GM19468 (cell line): ENCODE data around the gene TEX26.

ENCODE experiments used
- ATAC-seq: cut with Tn5 transposase; IDR thresholded peaks from one replicate; pipeline ENCODE4 v1.9.1; 2021; ENCODE audit warnings: mild to moderate bottlenecking, moderate library complexity, moderate number of reproducible peaks; ENCODE audit not compliant: unreplicated experiment; ENCODE audit errors: extremely low read depth

Gene TEX26

DNA sequence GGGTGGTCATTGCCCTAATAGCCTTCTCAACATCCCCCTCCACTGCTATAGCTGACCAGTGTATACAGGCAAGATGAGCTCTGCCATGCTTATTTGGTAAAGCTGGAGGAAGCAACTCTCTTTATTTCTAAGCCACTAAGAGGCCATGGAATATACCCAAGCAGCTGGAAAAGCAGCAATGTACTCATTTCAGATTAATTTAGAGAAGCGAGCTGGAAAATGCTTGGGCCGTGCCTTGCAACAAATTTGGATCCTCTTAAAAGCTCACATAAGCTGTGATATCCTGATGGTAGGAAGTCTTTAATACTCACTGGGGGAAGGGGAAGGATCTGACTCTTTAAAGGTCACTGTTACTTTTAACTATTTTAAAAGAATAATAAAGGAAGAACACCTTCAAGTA, 77.8 kb downstream of the TEX26 start:
- ATAC-seq: no peak

DNA sequence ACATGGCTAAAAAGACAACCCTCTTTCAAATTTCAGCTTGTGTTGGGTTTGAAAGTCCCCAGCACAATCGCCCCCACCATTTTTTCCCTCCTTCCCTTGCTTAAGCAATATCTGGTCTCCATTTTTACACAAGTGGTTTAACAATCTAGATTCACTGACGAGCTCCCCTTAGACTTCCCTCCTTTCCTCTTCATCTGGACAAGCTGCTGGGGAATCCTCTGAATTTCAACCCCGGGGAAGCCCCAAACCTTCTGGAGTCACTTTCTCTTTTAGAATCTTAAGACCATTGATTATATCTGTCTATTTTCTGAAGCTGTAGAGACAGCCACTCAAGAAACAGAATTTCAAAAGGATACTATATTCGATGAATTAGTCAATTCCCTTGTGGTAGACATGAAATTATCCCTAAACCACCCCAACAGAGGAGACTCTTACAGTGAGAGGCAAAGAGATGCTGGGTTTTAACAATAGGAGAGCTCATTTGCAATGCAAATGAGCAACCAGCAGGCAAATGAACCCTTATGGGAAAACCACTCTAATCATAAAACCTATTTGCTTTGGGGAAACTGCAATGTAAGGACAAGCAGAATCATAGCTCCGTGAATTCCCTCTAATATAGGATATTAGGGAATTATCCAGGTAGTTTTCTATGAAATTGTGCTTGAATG, 78.9 kb downstream of the TEX26 start:
- no peak for ATAC-seq

DNA sequence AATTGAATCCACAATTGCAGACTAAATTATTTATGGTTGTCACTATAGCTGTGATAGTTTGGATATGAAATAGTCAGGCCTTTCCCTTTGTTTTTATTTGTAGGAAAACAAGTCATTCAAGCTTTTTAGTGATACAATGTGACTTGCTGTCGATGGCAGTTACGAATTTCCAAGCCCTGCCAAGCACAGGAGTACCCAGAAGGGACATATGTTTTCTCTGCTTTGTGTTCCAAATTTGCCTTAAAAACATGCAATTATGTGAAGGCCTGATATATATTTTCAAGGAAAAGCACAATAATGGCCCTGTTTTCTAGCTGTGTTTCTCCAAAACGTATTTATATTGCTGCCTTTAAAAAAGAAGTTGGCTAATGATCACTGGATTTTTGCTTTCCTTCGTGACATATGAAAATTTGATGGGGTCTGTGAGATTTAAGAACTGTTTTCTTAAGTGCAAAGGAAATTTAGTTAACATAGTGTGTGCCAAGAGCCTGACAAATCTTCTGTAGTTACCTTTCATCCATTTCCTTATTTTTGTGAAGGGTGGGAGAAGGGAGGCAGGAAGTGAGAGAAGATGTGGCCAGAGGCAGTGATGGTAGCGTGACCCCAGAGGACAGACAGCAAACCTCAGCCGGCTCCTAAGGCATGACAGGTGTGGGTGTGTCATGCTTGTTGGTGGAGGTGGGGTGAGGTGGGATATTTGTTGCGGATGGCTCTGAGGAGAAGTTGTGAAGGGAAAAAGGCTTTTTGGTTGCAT, 79.6 kb downstream of the TEX26 start:
- peak; percentile 25 for ATAC-seq

DNA sequence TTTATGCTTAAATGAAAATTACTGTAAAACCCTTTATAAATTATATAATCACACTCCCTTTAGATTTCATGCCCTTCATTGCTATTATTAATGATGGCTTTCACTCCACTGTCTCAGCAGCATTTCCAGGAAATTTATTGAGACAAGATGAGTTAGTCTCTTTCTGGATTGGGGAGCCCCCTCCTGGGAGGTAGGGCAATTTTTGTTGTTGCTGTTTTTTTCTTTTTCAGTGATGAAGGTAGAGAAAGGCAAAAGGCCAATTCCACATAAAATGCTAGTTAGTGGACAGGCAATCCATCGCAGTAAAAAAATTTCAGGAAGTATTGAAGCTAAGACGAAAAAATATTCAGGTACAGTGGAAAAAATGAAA, 80.2 kb downstream of the TEX26 start:
- no peak for ATAC-seq

DNA sequence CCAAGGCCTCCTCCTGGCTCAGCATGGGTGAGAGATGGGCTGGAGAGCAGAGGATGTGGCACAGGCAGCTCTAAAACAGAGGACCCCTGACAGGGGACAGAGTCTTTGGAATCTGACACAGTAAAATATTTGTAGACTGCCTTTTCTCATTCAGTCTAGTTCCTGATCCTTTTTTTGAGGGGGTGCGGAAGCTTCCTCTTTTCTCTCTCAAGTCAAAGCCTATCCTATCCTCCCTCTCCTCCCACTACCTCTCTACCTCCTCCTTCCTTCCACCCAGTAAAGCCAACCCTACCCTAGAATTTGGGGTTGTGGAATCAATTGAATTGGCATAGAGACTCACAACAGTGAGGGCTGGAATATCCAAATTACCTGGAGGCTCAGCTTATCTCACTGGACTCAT, 82.0 kb downstream of the TEX26 start:
- ATAC-seq: no peak

DNA sequence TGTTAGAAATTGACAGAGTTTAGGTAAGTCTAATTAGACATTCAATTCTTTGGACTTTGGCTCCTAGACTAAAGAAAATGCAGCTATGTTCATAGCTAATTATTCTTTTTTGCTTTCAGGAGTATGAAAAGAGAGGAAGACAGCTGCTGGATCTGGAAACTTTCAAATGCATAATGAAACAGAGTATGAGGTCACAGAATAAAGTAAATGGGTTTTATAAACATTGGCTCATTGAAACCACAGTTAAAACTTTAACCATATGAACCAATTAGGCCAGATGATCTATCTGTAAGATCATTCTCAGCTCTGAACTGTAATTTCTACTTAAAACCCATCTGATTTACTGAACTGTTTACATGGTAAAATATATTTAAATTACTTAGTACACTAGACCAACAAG, 82.7 kb downstream of the TEX26 start:
- no peak for ATAC-seq

DNA sequence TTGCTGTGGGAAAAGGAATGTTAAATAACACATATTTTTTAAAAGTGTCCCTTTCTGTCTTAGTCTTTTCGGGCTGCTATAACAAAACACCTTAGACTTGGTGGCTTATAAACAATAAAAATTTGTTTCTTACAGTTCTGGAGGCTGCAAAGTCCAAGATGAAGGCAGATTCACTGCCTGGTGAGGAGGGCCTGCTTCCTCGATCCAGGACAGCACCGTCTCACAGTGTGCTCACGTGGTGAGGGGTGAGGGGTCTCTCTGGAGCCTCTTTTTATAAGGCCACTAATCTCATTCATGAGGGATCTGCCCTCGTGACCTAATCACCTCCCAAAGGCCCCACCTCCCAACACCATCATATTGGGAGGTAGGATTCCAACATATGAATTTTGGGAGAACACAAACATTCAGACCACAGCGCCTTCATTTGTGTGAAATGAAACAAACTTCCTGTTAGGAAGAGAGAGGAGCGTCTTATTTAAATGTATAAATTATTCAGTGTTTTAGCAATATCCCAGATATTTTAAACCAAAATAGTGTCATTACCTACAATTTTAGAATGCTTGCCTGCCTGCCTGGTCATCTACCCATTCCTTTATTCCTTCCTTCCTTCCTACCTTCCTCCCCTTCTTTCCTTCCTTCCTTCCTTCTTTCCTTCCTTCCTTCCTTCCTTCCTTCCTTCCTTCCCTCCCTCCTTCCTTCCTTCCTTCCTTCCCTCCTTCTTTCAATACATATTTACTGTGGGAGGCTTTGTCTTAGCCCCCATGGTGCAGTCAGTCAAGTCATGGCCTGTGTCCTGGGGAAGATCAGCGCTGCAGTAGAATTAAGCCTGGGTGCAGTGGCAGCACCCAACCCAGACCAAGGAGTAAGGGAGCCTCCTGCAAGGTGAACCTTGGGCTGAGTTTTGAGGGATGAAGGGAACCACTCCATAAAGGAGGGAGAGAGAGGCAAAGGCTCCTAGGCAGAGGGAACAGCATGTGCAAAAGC, 84.2 kb downstream of the TEX26 start:
- no peak for ATAC-seq

DNA sequence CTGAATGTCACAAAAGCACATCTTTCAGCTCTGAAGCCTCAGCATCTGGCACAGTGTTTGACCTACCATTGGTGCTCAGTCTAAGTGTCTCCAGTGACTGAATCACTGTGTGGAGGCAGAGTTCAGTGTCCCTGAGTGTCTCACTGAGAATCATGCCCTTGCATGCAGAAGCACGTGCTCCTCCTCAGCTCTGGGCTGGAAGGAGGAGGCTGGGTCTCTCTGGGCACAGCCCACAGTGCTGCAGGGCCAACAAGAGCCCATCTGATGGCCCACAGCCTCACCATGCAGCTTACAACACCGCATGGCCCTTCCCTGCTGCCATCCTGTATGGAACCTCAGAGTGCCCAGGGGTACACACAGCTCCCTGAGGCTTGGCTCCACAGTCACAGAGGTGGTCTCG, 86.1 kb downstream of the TEX26 start:
- no peak for ATAC-seq

DNA sequence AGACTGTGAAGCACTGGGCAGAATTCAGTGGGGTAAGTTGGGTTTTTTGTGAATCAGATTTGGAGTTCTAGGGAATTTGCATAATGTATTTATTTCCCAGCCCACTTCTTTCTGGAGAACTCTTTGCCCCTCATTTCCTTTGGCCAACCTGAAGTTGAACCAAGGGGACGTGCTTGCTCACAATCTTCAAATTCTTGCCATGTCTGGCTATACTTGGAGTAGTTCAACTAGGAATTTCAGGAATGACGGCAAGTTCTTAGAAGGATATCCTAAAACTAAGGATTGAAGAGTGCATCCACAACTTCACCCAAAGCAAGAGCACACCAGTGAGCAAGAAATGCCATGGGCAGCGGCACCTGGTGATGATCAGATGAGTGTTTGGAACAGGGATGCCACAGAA, 88.5 kb downstream of the TEX26 start:
- no peak for ATAC-seq

DNA sequence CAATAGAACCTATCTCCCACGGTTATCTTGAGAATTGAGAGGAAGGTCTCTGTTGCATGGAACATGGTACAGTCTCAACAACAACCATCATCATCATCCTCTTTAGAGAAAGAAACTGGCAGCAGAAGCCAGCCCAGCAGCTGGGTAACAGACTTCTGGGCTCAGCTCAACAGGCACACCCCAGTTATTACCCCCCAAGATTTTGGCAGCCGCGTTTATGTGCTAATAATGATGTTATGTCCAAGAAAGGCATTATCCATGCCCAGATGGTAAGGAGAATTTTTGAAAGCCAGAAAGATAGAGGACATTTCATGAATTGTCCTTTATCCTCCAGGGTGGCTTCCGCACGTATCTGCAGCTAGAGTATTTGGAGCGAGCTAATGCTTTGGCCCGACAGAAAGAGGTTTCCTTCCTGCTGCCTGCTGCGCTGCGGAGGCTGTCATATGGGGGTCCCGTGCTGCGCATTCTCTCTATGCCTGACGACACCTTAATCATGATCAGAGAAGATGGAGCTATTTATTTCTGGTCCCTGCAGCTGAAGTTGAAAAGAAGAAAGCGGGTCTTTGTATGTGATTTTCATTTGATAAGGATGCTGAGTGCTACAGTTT, 89.9 kb downstream of the TEX26 start:
- no peak for ATAC-seq

DNA sequence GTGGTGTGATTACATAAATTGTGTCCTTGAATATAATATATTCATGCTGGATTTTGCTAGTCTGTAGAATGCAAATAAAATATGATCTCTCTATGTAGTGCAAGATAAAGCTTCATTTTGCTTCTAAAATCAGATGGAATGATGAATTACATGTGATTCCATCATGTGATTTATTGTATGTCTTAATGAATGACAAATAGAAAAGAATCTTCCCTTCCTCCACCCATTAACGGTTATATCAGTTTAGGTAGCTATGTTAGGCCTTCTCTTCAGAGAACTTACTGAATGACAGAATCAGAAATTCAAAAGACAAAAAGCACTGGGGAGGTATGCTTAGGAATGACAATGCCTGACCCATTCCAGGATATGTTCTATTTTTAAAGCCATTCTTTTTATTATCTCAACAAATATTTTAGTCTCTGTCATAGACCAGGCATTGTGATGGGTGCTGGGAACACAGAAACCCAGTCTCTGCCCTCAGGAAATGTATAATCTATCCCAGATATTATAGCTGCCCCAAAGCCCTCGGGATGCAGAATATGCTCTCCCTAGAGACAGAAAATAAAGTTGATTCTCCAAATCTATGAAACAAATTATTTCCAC, 90.6 kb downstream of the TEX26 start:
- ATAC-seq: no peak
